ENCODE results near the gene FADD.

FADD gene

DNA sequence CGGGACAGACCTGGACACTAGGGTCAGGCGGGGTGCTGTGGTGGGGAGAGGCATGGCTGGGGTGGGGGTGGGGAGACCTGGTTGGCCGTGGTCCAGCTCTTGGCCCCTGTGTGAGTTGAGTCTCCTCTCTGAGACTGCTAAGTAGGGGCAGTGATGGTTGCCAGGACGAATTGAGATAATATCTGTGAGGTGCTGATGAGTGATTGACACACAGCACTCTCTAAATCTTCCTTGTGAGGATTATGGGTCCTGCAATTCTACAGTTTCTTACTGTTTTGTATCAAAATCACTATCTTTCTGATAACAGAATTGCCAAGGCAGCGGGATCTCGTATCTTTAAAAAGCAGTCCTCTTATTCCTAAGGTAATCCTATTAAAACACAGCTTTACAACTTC, 3.9 kb downstream of the FADD start:
- Histone ChIP-seq H3K4me3 (ENCODE audit: low read depth in 1 of 2, low read length in 1 of 2) (no peak overlapping the region), H3K4me1 (ENCODE audit: control insufficient read depth in 1 of 2, insufficient read depth in 1 of 2, low read depth in 1 of 2, low read length in 1 of 2) (peaks cover 44 to 46% of the 10 kb centered on the region in 2 experiments), H3K9me3 (no peaks in the 10 kb centered on the region), H3K36me3 (peaks cover 58% of the 10 kb centered on the region), H3K27me3 (no peaks in the 10 kb centered on the region), H3K27ac (peak overlapping the region; percentile 36)
- TF ChIP-seq, protein P1, sequence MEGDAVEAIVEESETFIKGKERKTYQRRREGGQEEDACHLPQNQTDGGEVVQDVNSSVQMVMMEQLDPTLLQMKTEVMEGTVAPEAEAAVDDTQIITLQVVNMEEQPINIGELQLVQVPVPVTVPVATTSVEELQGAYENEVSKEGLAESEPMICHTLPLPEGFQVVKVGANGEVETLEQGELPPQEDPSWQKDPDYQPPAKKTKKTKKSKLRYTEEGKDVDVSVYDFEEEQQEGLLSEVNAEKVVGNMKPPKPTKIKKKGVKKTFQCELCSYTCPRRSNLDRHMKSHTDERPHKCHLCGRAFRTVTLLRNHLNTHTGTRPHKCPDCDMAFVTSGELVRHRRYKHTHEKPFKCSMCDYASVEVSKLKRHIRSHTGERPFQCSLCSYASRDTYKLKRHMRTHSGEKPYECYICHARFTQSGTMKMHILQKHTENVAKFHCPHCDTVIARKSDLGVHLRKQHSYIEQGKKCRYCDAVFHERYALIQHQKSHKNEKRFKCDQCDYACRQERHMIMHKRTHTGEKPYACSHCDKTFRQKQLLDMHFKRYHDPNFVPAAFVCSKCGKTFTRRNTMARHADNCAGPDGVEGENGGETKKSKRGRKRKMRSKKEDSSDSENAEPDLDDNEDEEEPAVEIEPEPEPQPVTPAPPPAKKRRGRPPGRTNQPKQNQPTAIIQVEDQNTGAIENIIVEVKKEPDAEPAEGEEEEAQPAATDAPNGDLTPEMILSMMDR (IDR thresholded peaks at IDR 0.05): no peak

DNA sequence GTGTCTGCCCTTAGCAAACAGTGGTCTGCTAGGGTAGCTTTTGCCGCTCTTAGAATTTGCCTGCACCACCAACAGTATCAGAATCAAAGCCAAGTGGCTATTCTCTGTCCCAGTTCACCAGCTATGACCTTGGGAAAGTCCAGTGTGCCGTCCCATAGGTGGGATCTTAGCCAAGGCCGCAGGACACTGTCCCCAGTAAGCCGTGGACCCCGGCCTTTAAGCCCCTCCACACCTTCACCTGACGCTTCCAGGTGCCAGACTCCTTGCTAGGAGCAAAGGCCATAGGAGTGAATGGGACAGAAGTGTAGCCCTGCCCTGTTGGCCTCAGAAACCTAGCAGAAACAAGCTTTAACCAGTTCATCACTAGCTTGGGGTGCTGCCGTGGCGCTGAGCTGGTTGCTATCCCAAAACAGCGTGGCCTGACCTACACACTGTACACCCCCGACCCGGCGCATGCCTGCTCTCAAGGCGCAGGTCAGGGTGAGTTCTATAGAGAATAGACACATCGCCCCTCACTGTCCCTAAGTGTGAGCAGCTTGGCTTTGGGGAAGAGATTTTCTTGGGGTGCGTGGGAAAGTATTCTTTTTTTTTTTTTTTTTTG, 4.5 kb downstream of the FADD start:
- Histone ChIP-seq H3K36me3 (peaks cover 58% of the 10 kb centered on the region), H3K27ac (peak overlapping the region; percentile 36), H3K27me3 (no peaks in the 10 kb centered on the region), H3K4me3 (ENCODE audit: low read depth in 1 of 2, low read length in 1 of 2) (no peak overlapping the region), H3K4me1 (ENCODE audit: control insufficient read depth in 1 of 2, insufficient read depth in 1 of 2, low read depth in 1 of 2, low read length in 1 of 2) (peaks cover 37 to 44% of the 10 kb centered on the region in 2 experiments), H3K9me3 (no peaks in the 10 kb centered on the region)
- TF ChIP-seq, protein P1 (IDR thresholded peaks at IDR 0.05): no peak

DNA sequence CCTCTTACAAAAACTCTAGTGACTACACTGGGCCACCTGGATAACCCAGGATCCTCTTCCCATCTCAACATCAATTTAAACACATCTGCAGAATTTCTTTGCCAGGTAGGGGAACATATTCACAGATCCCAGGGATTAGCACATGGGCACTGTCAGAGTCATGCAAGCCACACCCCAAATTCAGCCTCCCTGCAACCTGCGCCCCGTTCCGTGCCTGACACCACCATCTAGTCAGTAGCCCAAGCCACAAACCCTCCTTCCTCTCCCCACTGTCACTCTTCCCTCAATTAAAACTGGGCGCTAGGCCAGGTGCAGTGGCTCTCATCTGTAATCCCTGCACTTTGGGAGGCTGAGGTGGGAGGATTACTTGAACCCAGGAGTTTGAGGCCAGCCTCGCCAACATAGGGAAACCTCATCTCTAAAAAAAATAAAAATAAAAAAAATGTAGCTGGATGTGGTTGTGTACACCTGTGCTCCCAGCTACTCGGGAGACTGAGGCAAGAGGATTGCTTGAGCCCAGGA, 6.4 kb downstream of the FADD start:
- H3K27ac ChIP-seq: peak overlapping the region; percentile 50

DNA sequence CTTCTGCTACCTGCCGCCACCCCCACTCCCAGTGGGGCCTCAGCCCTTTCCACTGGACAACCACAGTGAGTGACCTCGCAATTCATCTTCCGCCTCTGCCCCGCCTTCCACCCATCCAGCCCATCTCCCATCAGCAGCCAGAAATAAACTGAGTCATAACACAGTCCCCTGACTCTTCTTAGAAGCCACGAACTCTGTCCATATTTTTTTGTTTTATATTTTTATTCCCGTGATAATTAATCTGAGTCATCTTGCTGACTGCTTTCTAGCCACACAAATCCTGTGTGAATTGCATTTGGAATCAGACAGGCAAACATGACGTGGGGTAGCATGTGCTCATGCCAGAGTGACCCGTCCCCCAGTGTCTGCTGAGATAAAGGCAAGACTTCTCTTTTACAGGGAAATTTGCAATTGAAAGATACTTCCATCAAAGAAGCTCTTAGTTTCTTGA, 7.0 kb downstream of the FADD start:
- no peaks in the 10 kb centered on the region for H3K27me3 ChIP-seq
- H3K4me3 ChIP-seq (ENCODE audit: low read depth in 1 of 2, low read length in 1 of 2): no peak overlapping the region
- H3K36me3 ChIP-seq: peaks cover 53% of the 10 kb centered on the region
- TF ChIP-seq, protein P1 (IDR thresholded peaks at IDR 0.05): no peak
- peaks cover 22 to 25% of the 10 kb centered on the region in 2 experiments for H3K4me1 ChIP-seq (ENCODE audit: control insufficient read depth in 1 of 2, insufficient read depth in 1 of 2, low read depth in 1 of 2, low read length in 1 of 2)
- H3K27ac ChIP-seq: peak overlapping the region; percentile 50
- H3K9me3 ChIP-seq: no peaks in the 10 kb centered on the region

More for the DNA sequence above, 6.4 kb downstream of the FADD start:
- TF ChIP-seq, protein P1 (IDR thresholded peaks at IDR 0.05): no peak
- no peak overlapping the region for H3K4me3 ChIP-seq (ENCODE audit: low read depth in 1 of 2, low read length in 1 of 2)
- H3K9me3 ChIP-seq: no peaks in the 10 kb centered on the region
- peaks cover 28 to 31% of the 10 kb centered on the region in 2 experiments for H3K4me1 ChIP-seq (ENCODE audit: control insufficient read depth in 1 of 2, insufficient read depth in 1 of 2, low read depth in 1 of 2, low read length in 1 of 2)
- H3K27me3 ChIP-seq: no peaks in the 10 kb centered on the region
- peaks cover 58% of the 10 kb centered on the region for H3K36me3 ChIP-seq

DNA sequence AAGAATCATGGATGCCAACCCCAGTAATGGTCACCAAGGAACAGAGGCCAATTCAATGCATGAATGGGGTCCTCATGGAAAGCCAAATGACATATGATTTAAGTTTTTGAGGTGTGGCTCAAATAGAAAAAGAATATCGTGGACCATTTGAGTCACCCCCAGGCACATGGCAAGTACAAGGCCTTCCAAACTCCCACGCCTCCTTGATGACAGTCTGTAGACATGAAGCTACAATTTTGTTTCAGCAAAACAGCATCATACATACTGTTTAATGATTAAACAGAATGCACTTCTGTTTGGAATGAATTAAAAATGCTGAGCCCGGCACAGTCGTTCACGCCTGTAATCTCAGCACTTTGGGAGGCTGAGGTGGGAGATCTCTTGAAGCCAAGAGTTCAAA, 7.4 kb downstream of the FADD start:
- peak overlapping the region; percentile 50 for H3K27ac ChIP-seq
- peaks cover 17 to 20% of the 10 kb centered on the region in 2 experiments for H3K4me1 ChIP-seq (ENCODE audit: control insufficient read depth in 1 of 2, insufficient read depth in 1 of 2, low read depth in 1 of 2, low read length in 1 of 2)
- peaks cover 50% of the 10 kb centered on the region for H3K36me3 ChIP-seq
- no peaks in the 10 kb centered on the region for H3K27me3 ChIP-seq
- TF ChIP-seq, protein P1 (IDR thresholded peaks at IDR 0.05): no peak
- H3K4me3 ChIP-seq (ENCODE audit: low read depth in 1 of 2, low read length in 1 of 2): no peak overlapping the region
- no peaks in the 10 kb centered on the region for H3K9me3 ChIP-seq

All from neutrophil (primary cell).